HG03432 (cell line): Measurements from ENCODE around the gene DCAKD.

Experiments used
- ATAC-seq: cut with Tn5 transposase; IDR thresholded peaks from one replicate; pipeline ENCODE4 v1.9.1; 2021; ENCODE audit warnings: mild to moderate bottlenecking, moderate library complexity; ENCODE audit not compliant: unreplicated experiment

Gene DCAKD

DNA sequence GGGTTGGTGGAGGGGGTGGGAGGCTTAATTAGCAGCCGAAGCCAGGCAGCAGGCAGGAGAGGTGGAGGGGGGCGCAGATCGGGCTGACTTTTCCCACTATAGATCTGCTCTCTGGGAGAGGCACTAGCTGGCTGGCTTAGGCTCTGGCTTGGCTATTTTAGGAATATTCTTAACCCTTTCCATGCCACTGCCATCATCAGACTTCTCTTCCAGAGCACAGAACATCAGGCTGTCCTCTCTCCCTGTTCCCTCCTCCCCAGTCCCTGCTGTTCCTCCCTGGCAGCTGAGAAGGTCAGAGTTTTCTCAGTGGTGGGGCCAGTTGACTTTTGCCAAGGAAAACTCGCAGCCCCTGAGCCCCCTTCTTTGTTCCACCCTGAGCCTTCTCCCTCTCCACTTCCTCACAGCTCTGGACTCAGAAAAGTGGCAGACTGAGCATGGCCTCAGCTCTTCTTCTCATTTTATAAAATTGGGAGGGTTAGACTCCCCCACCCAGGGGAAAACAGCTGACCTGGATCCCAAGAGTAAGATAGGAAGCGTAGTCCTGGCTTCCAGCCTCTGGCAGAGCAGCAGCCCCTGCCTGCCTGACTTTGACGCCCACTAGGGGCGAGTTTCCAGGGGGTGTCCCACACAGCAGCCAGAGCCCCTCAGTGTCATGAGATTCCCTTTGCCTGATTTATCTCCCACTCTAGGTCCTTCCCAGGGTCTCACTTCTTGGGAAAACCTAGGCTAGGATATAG is 73.5 kb downstream of the DCAKD start:
- ATAC-seq = no peak

DNA sequence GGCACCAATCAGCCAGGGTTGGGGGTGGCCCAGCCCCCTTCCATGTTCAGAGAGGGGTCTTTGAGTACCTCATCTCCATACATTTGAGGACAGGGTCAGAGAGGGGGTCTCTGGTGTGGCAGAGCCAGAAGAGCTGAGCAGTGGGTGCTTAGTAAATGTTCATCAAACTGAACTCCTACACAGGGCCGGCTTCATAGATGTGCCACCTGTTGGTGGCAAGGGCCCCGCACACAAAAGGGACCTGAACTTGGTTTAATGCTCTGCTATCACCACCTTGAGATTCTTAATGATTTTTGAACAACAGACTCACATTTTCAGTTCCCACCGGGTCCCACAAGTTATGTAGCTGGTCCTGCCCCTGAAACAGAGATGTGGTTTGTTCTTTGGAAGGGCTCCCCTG is 74.4 kb downstream of the DCAKD start:
- ATAC-seq = no peak

DNA sequence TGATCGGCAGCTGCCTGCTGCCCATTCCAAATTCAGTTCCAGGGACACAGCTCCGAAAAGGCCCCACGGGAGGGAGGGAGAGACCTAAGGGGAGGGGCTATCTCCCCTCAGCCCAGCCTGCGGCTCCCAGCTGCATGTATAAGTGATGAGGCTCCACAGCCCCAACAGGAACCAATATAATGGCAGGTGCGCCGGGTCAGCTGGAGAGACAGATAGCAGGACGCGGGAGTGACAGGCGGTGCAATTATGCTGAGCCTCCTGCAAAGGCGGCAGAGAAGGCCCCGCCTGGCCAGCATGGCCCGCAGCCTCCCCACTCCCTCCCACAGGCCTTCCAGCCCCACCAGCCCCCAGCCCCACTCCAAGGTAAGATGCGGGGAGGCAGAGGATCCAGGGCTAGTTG is 75.2 kb downstream of the DCAKD start:
- no peak for ATAC-seq
